ENCODE measurements around the gene PTGES2. TPM values are rescaled to one million over a fixed set of nuclear protein-coding genes. Genes with fewer than 3 reads are reported as not detected.

Gene PTGES2
- total RNA-seq, 1 donor from 2014 or later: 58.3 TPM

- FAIRE-seq (no peak), DNase-seq (ENCODE audit: low spot score in 2 of 2) (no peak)
These were observed 20.5 kb downstream of the PTGES2 start for GRCh38 chr9:128106940-128107467.

DNA sequence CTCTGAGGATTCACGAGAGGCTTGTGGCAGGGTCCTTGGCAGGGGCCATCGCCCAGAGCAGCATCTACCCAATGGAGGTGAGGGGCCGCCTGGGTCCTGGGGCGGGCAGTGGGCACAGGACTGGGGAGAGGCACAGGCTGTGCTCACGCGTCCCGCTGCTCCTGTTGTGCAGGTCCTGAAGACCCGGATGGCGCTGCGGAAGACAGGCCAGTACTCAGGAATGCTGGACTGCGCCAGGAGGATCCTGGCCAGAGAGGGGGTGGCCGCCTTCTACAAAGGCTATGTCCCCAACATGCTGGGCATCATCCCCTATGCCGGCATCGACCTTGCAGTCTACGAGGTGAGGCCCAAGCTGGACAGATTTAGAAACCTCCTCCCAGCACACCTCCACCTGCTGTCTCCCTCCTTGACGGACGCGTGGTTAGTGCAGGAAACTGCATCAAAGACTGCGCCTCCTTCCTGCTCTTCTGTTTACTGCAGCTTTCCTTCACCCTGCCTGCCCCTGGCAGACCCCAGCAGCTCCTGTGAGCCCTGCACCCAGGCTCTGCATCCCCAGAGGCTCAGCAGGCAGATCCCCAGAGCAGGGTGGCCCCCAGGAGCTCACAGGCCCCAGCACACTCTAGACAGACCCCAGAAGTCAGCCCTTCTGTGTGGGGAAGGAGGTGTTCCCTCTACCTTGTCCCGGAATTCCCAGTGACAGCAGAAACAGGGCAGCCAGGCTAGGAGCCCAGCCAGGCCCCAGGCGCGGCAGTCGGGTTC is 21.2 kb downstream of the PTGES2 start:
- FAIRE-seq (no peak), DNase-seq (ENCODE audit: low spot score in 2 of 2) (no peak)

DNA sequence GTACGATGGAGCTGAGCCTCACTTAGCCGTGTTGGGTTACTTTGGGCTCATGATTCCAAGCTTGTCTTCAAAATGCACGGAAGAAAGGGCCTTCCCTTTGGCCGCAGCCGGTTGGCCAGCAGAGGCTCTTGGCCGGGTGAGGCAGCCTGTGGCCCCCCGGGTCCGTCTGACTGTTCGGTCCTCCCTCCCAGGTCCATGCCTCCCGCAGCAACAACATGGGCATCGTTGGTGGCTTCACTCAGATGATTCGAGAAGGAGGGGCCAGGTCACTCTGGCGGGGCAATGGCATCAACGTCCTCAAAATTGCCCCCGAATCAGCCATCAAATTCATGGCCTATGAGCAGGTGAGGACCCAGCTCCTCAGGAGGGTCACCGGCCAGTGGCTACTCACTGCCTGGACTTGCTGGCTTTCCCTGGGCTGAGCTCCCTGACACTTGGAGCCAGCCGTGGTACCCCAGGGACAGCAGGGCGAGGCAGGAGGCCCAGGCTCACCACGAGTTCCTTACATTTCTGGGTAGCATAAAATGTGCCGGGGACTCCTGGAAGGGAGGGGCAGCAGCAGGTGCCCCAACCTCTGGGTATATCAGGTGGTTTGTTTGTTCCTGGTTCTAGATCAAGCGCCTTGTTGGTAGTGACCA is 21.9 kb downstream of the PTGES2 start:
- DNase-seq (ENCODE audit: low spot score in 2 of 2): no peak
- no peak for FAIRE-seq

DNA sequence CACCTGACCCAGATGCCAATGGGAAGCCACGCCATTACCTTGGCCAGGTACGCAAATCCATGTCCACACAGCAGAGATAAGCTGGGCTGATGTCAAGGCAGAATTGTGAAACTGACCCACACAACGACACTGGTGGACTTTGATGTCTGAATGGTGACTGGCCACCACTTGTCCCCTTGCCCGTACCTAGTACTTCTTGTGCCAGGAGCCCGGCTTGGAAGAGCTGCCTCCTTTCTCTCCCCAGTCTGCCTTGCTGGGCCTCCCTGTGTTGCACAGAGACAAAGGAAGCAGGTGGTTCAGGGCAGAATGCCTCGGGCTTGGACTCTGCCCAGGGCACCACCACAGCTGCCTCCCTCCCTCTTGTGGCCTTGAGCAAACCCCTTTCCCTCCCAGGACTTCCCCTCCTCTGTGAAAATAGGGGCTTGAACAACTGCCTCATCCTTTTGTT is 23.3 kb downstream of the PTGES2 start:
- no peak for DNase-seq (ENCODE audit: low spot score in 2 of 2)
- no peak for FAIRE-seq

GRCh38 chr9:128103589-128103962 is 24.0 kb downstream of the PTGES2 start:
- DNase-seq (ENCODE audit: low spot score in 2 of 2): no peak
- no peak for FAIRE-seq

DNA sequence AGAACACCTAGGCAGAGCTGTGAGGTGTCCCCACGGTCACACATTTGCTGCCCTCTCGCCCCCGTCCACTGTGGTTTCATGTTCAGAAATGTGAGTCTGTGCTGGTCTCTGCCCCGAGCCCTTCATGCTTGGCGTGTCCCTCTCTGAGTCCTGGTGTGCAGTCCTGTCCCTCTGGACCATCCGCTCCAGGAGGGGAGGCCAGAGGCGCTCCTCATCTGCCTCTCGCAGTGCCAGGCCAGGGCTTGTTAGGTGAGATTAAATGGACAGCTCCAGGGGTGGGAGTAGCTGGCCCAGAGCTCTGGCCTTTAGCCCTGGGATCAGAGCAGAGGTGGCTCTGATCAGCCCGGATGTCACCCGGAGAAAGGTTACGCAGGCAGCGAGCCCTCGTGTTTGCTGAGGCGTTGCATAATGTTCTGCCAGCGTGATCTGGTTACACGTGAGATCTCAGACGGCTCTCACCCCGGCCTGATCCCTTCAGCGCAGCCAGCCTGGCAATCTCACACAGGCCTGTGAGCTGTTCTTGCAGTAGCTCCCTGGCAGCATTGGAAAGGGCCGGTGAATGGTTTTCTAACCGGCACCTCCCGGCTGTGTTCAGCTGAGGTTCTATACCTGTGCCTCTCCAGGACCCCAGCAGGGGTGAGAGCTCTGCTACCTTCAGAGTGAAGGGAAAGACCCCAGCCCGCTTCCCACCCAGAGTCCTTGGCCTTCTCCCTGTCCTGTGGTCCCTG is 24.5 kb downstream of the PTGES2 start:
- no peak for DNase-seq (ENCODE audit: low spot score in 2 of 2)
- no peak for FAIRE-seq

DNA sequence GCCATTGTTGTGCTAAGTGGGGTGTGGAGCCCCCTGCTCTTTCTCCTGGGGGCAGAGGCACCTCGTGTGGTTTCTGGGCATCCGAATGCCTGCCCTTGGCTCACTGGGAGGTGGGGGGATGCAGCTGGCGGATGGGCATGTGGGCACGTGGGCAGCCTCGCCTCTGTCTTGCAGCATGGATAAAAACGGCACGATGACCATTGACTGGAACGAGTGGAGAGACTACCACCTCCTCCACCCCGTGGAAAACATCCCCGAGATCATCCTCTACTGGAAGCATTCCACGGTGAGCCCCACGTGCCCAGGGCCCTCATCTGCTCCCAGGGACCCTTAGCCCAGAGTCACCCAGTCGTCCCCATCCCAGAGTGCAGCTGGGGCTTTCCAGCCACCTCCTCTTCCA is 25.3 kb downstream of the PTGES2 start:
- DNase-seq (ENCODE audit: low spot score in 2 of 2) (no peak), FAIRE-seq (no peak)

DNA sequence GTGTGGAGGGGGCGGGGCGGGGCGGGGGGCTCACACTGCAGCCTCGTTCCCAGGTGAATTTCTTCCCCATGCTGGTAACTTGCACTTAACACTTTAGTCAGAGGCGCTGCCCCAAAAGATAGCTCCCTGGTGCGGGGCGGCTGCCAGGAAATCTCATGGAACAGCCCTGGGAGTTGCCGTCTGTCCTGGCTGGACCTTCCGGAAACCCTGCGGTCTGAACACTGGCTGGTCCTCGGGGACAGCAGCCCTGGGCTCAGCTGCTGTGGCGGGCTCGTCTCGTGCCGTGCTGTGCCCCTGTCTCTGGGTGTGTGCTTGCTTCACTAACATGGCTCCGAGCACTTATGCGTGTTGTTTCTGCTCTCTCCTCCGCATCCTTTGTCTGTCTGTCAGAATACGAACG is 25.8 kb downstream of the PTGES2 start:
- FAIRE-seq (no peak), DNase-seq (ENCODE audit: low spot score in 2 of 2) (no peak)

DNA sequence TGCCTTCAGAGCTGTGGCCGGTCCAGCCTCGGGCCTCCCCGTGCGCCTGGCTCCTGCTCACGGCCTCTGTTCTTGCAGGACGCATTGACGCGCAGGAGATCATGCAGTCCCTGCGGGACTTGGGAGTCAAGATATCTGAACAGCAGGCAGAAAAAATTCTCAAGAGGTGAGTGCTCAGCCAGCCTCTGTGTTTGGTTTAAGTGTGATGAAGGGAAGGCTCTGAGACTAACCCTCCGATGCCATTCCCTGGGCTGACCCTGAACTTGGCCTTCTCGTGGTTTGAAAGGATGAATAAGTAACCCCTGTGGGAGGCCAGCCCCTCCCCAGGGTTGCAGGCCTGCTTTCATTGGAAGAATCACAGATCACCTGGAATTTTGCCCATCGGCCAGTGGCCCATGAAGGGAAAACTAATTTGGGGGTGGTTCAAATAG is 26.3 kb downstream of the PTGES2 start:
- DNase-seq (ENCODE audit: low spot score in 2 of 2) (no peak), FAIRE-seq (no peak)

- DNase-seq (ENCODE audit: low spot score in 2 of 2) (no peak), FAIRE-seq (no peak)
These were observed 26.9 kb downstream of the PTGES2 start for GRCh38 chr9:128100581-128100980.

GRCh38 chr9:128099932-128100491 is 27.5 kb downstream of the PTGES2 start:
- no peak for FAIRE-seq

DNA sequence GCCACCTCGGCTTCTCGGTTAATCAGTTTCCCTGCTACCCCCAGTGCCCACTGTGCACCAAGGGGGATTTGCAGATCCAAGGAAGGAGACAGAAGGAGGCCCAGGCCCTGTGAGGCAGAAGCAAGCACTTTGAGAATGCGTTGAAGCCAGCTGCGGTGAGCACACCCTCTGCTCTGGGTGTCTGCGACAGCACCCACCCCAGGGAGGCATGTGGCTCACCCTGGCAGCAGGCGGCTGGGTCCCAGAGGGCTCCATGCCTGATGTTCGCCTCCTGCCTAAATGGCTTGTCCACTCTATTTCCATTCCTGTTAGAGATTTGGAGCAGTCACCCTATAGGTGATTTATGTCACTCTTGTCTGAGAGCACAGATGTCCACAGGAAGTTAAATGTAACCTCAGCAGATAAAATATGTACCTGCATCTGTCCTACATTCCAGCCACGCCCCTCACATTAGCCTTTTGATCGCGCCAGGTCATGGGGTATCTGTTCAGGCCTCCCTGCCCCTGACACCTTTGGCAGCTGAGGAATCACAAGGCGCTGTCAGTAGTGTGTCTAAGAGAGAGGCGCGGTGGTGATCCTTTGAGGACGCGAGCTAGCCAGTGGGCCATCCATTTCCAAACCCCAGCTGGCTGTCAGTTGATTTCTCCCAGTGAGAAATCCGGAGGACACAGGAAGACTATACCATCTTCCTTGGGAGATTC is 28.1 kb downstream of the PTGES2 start:
- DNase-seq (ENCODE audit: low spot score in 2 of 2) (no peak), FAIRE-seq (no peak)

More at GRCh38 chr9:128099932-128100491, 27.5 kb downstream of the PTGES2 start:
- no peak for DNase-seq (ENCODE audit: low spot score in 2 of 2)

GRCh38 chr9:128098297-128099230 is 29.0 kb downstream of the PTGES2 start:
- no peak for FAIRE-seq
- peak in 1 of 2 donors; percentile 74 for DNase-seq (ENCODE audit: low spot score in 2 of 2)

GRCh38 chr9:128097543-128098296 is 29.8 kb downstream of the PTGES2 start:
- DNase-seq (ENCODE audit: low spot score in 2 of 2) (no peak), FAIRE-seq (no peak)

GRCh38 chr9:128096616-128097536 is 30.7 kb downstream of the PTGES2 start:
- FAIRE-seq (no peak), DNase-seq (ENCODE audit: low spot score in 2 of 2) (no peak)

- FAIRE-seq: no peak
These were observed 32.5 kb downstream of the PTGES2 start for GRCh38 chr9:128094950-128095544.

More at GRCh38 chr9:128094950-128095544, 32.5 kb downstream of the PTGES2 start:
- DNase-seq (ENCODE audit: low spot score in 2 of 2): no peak

All from frontal cortex (tissue), 4 donors.